Kidney (tissue), 14 donors: Measurements from ENCODE around the gene SEC14L5. TPM values are rescaled to one million over a fixed set of nuclear protein-coding genes. Genes with fewer than 3 reads are reported as not detected.
A peak's percentile ranks its signal among the peaks of the same experiment; 100 is the strongest.
"Not testable (repeated sequence)": the region's sequence is repeated elsewhere in the genome, so short reads cannot be mapped to it uniquely, and the experiment has no call there.

Source experiments
- DNase-seq, 5 donors: peaks; one replicate each; pipeline ENCODE4 v3.0.0-alpha.2; 2013 to 2020
- FAIRE-seq: peaks from 2 replicates; lab custom pipeline; 2012; peaks lifted over from hg19 to GRCh38; lab: Jason Lieb, UNC
- H3K27ac ChIP-seq, 2 donors: one replicate each; pipeline ENCODE4 v1.7.0; 2013; ENCODE audit warnings: low read depth in 2 of 2, low read length in 2 of 2, inconsistent platforms in 1 of 2
- H3K27me3 ChIP-seq: one replicate; pipeline ENCODE4 v1.7.1; 2013; ENCODE audit warnings: low read length, inconsistent platforms; ENCODE audit not compliant: control insufficient read depth, insufficient read depth
- H3K36me3 ChIP-seq, 3 donors: one replicate each; pipeline versions ENCODE4 v1.7.0 to v1.7.1; 2013; ENCODE audit warnings: low read length in 3 of 3, control low read depth in 1 of 3, inconsistent platforms in 1 of 3; ENCODE audit not compliant: insufficient read depth in 3 of 3, control insufficient read depth in 2 of 3
- H3K4me1 ChIP-seq, 3 donors: one replicate each; pipeline versions ENCODE4 v1.7.0 to v1.7.1; 2013; ENCODE audit warnings: low read length in 3 of 3, inconsistent platforms in 1 of 3, low read depth in 1 of 3; ENCODE audit not compliant: control insufficient read depth in 2 of 3, insufficient read depth in 2 of 3
- H3K4me3 ChIP-seq, 3 donors: one replicate each; pipeline versions ENCODE4 v1.7.0 to v1.8.1; 2013; ENCODE audit warnings: low read length in 3 of 3, control low read depth in 1 of 3, inconsistent platforms in 1 of 3
- H3K9ac ChIP-seq, 3 donors: one replicate each; pipeline versions ENCODE4 v1.7.0 to v1.7.1; 2013; ENCODE audit warnings: low read length in 3 of 3, control low read depth in 1 of 3, inconsistent platforms in 1 of 3
- H3K9me3 ChIP-seq, 3 donors: one replicate each; pipeline versions ENCODE4 v1.7.0 to v1.7.1; 2013; ENCODE audit warnings: low read length in 3 of 3, control low read depth in 1 of 3, inconsistent platforms in 1 of 3; ENCODE audit not compliant: control insufficient read depth in 2 of 3, insufficient read depth in 1 of 3
- CTCF ChIP-seq: IDR thresholded peaks from 3 replicates; pipeline ENCODE4 v1.5.1; 2012; ENCODE audit warnings: mild to moderate bottlenecking, moderate library complexity, borderline replicate concordance; ENCODE audit not compliant: insufficient read depth; ENCODE audit errors: extremely low read depth
- intact Hi-C: fragments of 100-400 bp; cut with DNase I; formaldehyde crosslinking; loops from one replicate; pipeline ENCODE4 v1.11.1; 2022
- polyA plus RNA-seq: library from polyadenylated mRNA; stranded (reverse); fragments of 350-450 nt; fragmentation: Illumina TruSeq; extraction: RNeasy Lipid Tissue Mini Kit (QIAGEN cat#74804); gene quantifications from one replicate; pipeline ENCODE4 v1.2.3, GENCODE V29; 2014; ENCODE audit warnings: low read depth, low replicate concordance; ENCODE audit not compliant: insufficient read depth
- total RNA-seq: library from RNA; stranded (reverse); fragmentation: NEBNext Ultra II Directional; extraction: Animal tissue kit (Norgen Biotek cat#: 25700); gene quantifications from one replicate; pipeline ENCODE4 v1.2.1, GENCODE V29; 2021
- donor health status: control.
- donor health status: control.
- donor health status: control.
- donor health status: control.
- donor health status: control.
- donor health status: DM: yes; HTN: yes; CAD: no.
- donor health status: Normal renal cell carcinoma (clear cell type).

SEC14L5 gene
- total and polyA plus RNA-seq, 2 donors from 2014 or later, result 0.13 to 0.16 TPM

GRCh38 chr16:5044011-5044540, 85.9 kb downstream of the SEC14L5 start:
- Histone ChIP-seq H3K4me3 (no peak overlapping the region), H3K27ac (no peak overlapping the region), H3K9ac (no peak overlapping the region), H3K36me3 (peaks cover 0 to 3% (median 0%) of the 10 kb centered on the region in 3 donors), H3K9me3 (no peaks in the 10 kb centered on the region), H3K4me1 (no peaks in the 10 kb centered on the region), H3K27me3 (no peaks in the 10 kb centered on the region)
- no peak for TF ChIP-seq CTCF
- intact Hi-C loops, result no loop called here
- peak in 1 of 5 donors; percentile 19 for DNase-seq
- FAIRE-seq, result no peak

- H3K27me3 ChIP-seq, H3K9me3 ChIP-seq, H3K9ac ChIP-seq, H3K27ac ChIP-seq, FAIRE-seq, H3K36me3 ChIP-seq, intact Hi-C loops, H3K4me1 ChIP-seq, H3K4me3 ChIP-seq: not testable (repeated sequence)
- peak in 1 of 5 donors; percentile 8 for DNase-seq
These were observed 86.5 kb downstream of the SEC14L5 start for GRCh38 chr16:5044581-5044980.

GRCh38 chr16:5045499-5046115, 87.5 kb downstream of the SEC14L5 start:
- intact Hi-C loops, result no loop called here
- TF ChIP-seq CTCF, result no peak
- peak in 2 of 5 donors; percentile 15 to 18 for DNase-seq
- Histone ChIP-seq H3K27ac (no peak overlapping the region), H3K36me3 (peaks cover 0 to 3% (median 0%) of the 10 kb centered on the region in 3 donors), H3K9me3 (no peaks in the 10 kb centered on the region), H3K27me3 (no peaks in the 10 kb centered on the region), H3K9ac (no peak overlapping the region), H3K4me3 (no peak overlapping the region), H3K4me1 (no peaks in the 10 kb centered on the region)
- FAIRE-seq, result no peak

- intact Hi-C loops, result no loop called here
- H3K4me1 ChIP-seq, result no peaks in the 10 kb centered on the region
- H3K9ac ChIP-seq, result no peak overlapping the region
- H3K27me3 ChIP-seq, result no peaks in the 10 kb centered on the region
- H3K27ac ChIP-seq, result no peak overlapping the region
- peaks cover 0 to 3% (median 0%) of the 10 kb centered on the region in 3 donors for H3K36me3 ChIP-seq
- DNase-seq (peak in 2 of 5 donors; percentile 4 to 8), FAIRE-seq (no peak)
- no peaks in the 10 kb centered on the region for H3K9me3 ChIP-seq
- TF ChIP-seq CTCF, result no peak
- no peak overlapping the region for H3K4me3 ChIP-seq
These were observed 88.8 kb downstream of the SEC14L5 start for GRCh38 chr16:5046914-5047313.
